WTC11 (cell line): ENCODE data around the gene GSDME. TPM values are rescaled to one million over a fixed set of nuclear protein-coding genes. Genes with fewer than 3 reads are reported as not detected.

Experiments
- ATAC-seq: fragments of 200-7000 bp; cut with Tn5 transposase; 2 replicates; pipeline ENCODE4 v1.10.0; 2021; ENCODE audit warnings: mild to moderate bottlenecking, moderate library complexity
- CTCF ChIA-PET: fragments of 300-600 bp; sonication (Branson Sonifier 250); formaldehyde crosslinking; loops from one replicate; lab custom pipeline; 2021; ENCODE audit warnings: antibody characterized with exemption; lab: Charles Lee
- POLR2A ChIA-PET: fragments of 350-600 bp; sonication (Branson Sonifier 250); formaldehyde crosslinking; loops from one replicate; lab custom pipeline; 2021; ENCODE audit warnings: antibody characterized with exemption; lab: Charles Lee
- DNase-seq: peaks from one replicate; pipeline ENCODE4 v3.0.0; 2021; ENCODE audit warnings: low spot score
- H3K27ac Mint-ChIP-seq: 2 replicates; pipeline ENCODE4 v1.8.0; 2021; ENCODE audit warnings: mixed read lengths
- H3K27me3 Mint-ChIP-seq: 2 replicates; pipeline ENCODE4 v1.8.0; 2021; ENCODE audit warnings: low read depth, mild to moderate bottlenecking, moderate library complexity, mixed read lengths
- H3K36me3 Mint-ChIP-seq: 2 replicates; pipeline ENCODE4 v1.8.0; 2021; ENCODE audit warnings: mixed read lengths
- H3K4me1 Mint-ChIP-seq: 2 replicates; pipeline ENCODE4 v1.8.0; 2022; ENCODE audit warnings: mixed read lengths
- H3K4me3 Mint-ChIP-seq: 2 replicates; pipeline ENCODE4 v1.8.0; 2021; ENCODE audit warnings: mild to moderate bottlenecking, moderate library complexity, mixed read lengths
- H3K9me3 Mint-ChIP-seq: 2 replicates; pipeline ENCODE4 v1.8.0; 2021; ENCODE audit warnings: mixed read lengths
- ARID4B ChIP-seq: sonication (generic); formaldehyde crosslinking; IDR thresholded peaks from 2 replicates; pipeline ENCODE4 v1.8.0; 2023; ENCODE audit warnings: missing genetic modification reagents, mild to moderate bottlenecking, borderline replicate concordance
- ATF1 ChIP-seq: sonication (generic); formaldehyde crosslinking; IDR thresholded peaks from 2 replicates; pipeline ENCODE4 v1.8.1; 2023; ENCODE audit warnings: mild to moderate bottlenecking, moderate library complexity, missing genetic modification reagents
- ATF3 ChIP-seq: sonication (generic); formaldehyde crosslinking; conservative IDR thresholded peaks from 2 replicates; pipeline ENCODE4 v1.8.1; 2022; ENCODE audit warnings: mild to moderate bottlenecking, missing genetic modification reagents
- ATF6 ChIP-seq: sonication (generic); formaldehyde crosslinking; IDR thresholded peaks from 2 replicates; pipeline ENCODE4 v1.8.1; 2023; ENCODE audit warnings: mild to moderate bottlenecking, missing genetic modification reagents
- CREB1 ChIP-seq: sonication (generic); formaldehyde crosslinking; IDR thresholded peaks from 2 replicates; pipeline ENCODE4 v1.8.0; 2023; ENCODE audit warnings: mild to moderate bottlenecking, missing genetic modification reagents
- FOXP1 ChIP-seq: sonication (generic); formaldehyde crosslinking; IDR thresholded peaks from 2 replicates; pipeline ENCODE4 v1.8.0; 2022; ENCODE audit warnings: missing genetic modification reagents, mild to moderate bottlenecking, moderate library complexity, borderline replicate concordance
- HMGA2 ChIP-seq: fragments of 250-450 bp; sonication (Bioruptor Pico); IDR thresholded peaks from 2 replicates; pipeline ENCODE4 v1.4.0; 2021; ENCODE audit warnings: mild to moderate bottlenecking, moderate library complexity
- KAT7 ChIP-seq: sonication (generic); formaldehyde crosslinking; IDR thresholded peaks from 2 replicates; pipeline ENCODE4 v1.8.1; 2023; ENCODE audit warnings: missing genetic modification reagents, mild to moderate bottlenecking, borderline replicate concordance
- MAX ChIP-seq: sonication (generic); formaldehyde crosslinking; IDR thresholded peaks from 2 replicates; pipeline ENCODE4 v1.8.0; 2022; ENCODE audit warnings: mild to moderate bottlenecking, missing genetic modification reagents
- PREB ChIP-seq: sonication (generic); formaldehyde crosslinking; IDR thresholded peaks from 2 replicates; pipeline ENCODE4 v1.8.1; 2022; ENCODE audit warnings: mild to moderate bottlenecking, missing genetic modification reagents, moderate library complexity, borderline replicate concordance
- TP53 ChIP-seq: sonication (generic); formaldehyde crosslinking; IDR thresholded peaks from 2 replicates; pipeline ENCODE4 v1.8.1; 2023; ENCODE audit warnings: mild to moderate bottlenecking, missing genetic modification reagents
- ZBTB21 ChIP-seq: sonication (generic); formaldehyde crosslinking; IDR thresholded peaks from 2 replicates; pipeline ENCODE4 v1.8.1; 2023; ENCODE audit warnings: mild to moderate bottlenecking, missing genetic modification reagents, borderline replicate concordance
- total RNA-seq: library from RNA; stranded (reverse); gene quantifications from 3 replicates; pipeline ENCODE4 v1.2.3, GENCODE V29; 2021
- TF ChIP-seq, protein P1 (sequence below): fragments of 250-450 bp; sonication (Bioruptor Pico); IDR thresholded peaks from 2 replicates; pipeline ENCODE4 v1.9.0; 2021; ENCODE audit warnings: mild to moderate bottlenecking, borderline replicate concordance
- TF ChIP-seq, protein P2 (sequence below): fragments of 250-450 bp; sonication (Bioruptor Pico); IDR thresholded peaks from 2 replicates; pipeline ENCODE4 v1.9.0; 2021; ENCODE audit warnings: mild to moderate bottlenecking
- TF ChIP-seq, protein P3 (sequence below): sonication (generic); formaldehyde crosslinking; IDR thresholded peaks from 2 replicates; pipeline ENCODE4 v1.8.1; 2023; ENCODE audit warnings: mild to moderate bottlenecking, missing genetic modification reagents, moderate library complexity

Gene GSDME
- total RNA-seq, 1 experiment from 2014 or later, result 4.8 TPM

DNA sequence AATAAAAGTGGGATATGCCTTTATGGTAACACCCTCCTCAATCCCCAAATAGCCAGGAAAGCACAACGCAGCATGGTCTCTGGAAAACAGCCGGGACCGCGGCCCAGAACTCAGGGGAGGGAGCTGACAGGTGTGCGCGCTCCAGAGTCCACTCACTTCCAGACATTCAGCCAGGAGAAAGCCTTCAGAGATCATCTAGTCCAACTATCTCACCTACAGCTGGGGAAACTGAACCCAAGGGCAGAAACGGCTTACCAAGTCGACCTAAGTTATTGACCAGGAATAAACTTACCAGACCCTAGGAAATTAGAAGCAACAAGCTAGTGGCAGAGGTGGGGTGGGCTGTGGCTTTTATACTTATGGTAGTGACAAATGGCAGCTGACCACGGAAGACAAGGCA lies 16.4 kb downstream of the GSDME start:
- CTCF ChIA-PET, result no interaction called here
- DNase-seq, result no peak
- POLR2A ChIA-PET, result no interaction called here
- Mint-ChIP-seq H3K27ac (no peak overlapping the region), H3K4me3 (no peak overlapping the region), H3K4me1 (peaks cover 3% of the 10 kb centered on the region; the same call in 1 of the 2 replicates), H3K27me3 (no peaks in the 10 kb centered on the region), H3K36me3 (peaks cover 11% of the 10 kb centered on the region), H3K9me3 (peaks cover 23% of the 10 kb centered on the region)
- no peak for ATAC-seq
- TF ChIP-seq PREB, result no peak
- no peak for TF ChIP-seq KAT7 (CRISPR knock-in tag)
- TF ChIP-seq CREB1 (CRISPR knock-in tag), result no peak
- TF ChIP-seq ATF1 (CRISPR knock-in tag), result no peak
- TF ChIP-seq ATF6 (CRISPR knock-in tag), result no peak
- TF ChIP-seq ATF3, result no peak
- no peak for TF ChIP-seq ARID4B (CRISPR knock-in tag)
- TF ChIP-seq, protein P1, sequence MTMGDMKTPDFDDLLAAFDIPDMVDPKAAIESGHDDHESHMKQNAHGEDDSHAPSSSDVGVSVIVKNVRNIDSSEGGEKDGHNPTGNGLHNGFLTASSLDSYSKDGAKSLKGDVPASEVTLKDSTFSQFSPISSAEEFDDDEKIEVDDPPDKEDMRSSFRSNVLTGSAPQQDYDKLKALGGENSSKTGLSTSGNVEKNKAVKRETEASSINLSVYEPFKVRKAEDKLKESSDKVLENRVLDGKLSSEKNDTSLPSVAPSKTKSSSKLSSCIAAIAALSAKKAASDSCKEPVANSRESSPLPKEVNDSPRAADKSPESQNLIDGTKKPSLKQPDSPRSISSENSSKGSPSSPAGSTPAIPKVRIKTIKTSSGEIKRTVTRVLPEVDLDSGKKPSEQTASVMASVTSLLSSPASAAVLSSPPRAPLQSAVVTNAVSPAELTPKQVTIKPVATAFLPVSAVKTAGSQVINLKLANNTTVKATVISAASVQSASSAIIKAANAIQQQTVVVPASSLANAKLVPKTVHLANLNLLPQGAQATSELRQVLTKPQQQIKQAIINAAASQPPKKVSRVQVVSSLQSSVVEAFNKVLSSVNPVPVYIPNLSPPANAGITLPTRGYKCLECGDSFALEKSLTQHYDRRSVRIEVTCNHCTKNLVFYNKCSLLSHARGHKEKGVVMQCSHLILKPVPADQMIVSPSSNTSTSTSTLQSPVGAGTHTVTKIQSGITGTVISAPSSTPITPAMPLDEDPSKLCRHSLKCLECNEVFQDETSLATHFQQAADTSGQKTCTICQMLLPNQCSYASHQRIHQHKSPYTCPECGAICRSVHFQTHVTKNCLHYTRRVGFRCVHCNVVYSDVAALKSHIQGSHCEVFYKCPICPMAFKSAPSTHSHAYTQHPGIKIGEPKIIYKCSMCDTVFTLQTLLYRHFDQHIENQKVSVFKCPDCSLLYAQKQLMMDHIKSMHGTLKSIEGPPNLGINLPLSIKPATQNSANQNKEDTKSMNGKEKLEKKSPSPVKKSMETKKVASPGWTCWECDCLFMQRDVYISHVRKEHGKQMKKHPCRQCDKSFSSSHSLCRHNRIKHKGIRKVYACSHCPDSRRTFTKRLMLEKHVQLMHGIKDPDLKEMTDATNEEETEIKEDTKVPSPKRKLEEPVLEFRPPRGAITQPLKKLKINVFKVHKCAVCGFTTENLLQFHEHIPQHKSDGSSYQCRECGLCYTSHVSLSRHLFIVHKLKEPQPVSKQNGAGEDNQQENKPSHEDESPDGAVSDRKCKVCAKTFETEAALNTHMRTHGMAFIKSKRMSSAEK (CRISPR knock-in tag), result no peak
- TF ChIP-seq, all 79 proteins: peak for 0

- no peak overlapping the region for H3K27ac Mint-ChIP-seq
- peaks cover 23% of the 10 kb centered on the region for H3K9me3 Mint-ChIP-seq
- peaks cover 3% of the 10 kb centered on the region; the same call in 1 of the 2 replicates for H3K4me1 Mint-ChIP-seq
- peaks cover 11% of the 10 kb centered on the region for H3K36me3 Mint-ChIP-seq
- H3K27me3 Mint-ChIP-seq, result no peaks in the 10 kb centered on the region
- DNase-seq (no peak), ATAC-seq (no peak)
- POLR2A ChIA-PET, result no interaction called here
- H3K4me3 Mint-ChIP-seq, result no peak overlapping the region
- CTCF ChIA-PET, result no interaction called here
- no peak for TF ChIP-seq PREB
- TF ChIP-seq CREB1 (CRISPR knock-in tag), result no peak
- TF ChIP-seq HMGA2 (CRISPR knock-in tag), result no peak
- TF ChIP-seq FOXP1 (CRISPR knock-in tag), result no peak
- TF ChIP-seq MAX (CRISPR knock-in tag), result no peak
- no peak for TF ChIP-seq TP53 (CRISPR knock-in tag)
- TF ChIP-seq, protein P2, sequence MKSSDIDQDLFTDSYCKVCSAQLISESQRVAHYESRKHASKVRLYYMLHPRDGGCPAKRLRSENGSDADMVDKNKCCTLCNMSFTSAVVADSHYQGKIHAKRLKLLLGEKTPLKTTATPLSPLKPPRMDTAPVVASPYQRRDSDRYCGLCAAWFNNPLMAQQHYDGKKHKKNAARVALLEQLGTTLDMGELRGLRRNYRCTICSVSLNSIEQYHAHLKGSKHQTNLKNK (CRISPR knock-in tag), result no peak
- TF ChIP-seq, protein P3, sequence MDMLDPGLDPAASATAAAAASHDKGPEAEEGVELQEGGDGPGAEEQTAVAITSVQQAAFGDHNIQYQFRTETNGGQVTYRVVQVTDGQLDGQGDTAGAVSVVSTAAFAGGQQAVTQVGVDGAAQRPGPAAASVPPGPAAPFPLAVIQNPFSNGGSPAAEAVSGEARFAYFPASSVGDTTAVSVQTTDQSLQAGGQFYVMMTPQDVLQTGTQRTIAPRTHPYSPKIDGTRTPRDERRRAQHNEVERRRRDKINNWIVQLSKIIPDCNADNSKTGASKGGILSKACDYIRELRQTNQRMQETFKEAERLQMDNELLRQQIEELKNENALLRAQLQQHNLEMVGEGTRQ, result no peak
- TF ChIP-seq ZBTB21 (CRISPR knock-in tag), result no peak
Observed at GRCh38 chr7:24739306-24739705, 18.0 kb downstream of the GSDME start.
